ENCODE results near the gene ADORA3.
A peak's percentile ranks its signal among the peaks of the same experiment; 100 is the strongest.
"Not testable (repeated sequence)": the region's sequence is repeated elsewhere in the genome, so short reads cannot be mapped to it uniquely, and the experiment has no call there.

Gene ADORA3

GRCh38 chr1:111503585-111504060 is at the start of gene ADORA3, which contains the start of gene TMIGD3:
Gene ADORA3, minus strand, starts transcription at chr1:111503633. Its CDS starts 279 bp downstream, at chr1:111503354.
Gene TMIGD3, minus strand, starts transcription at chr1:111503633. Its CDS starts 279 bp downstream, at chr1:111503354.
- no peak for TF ChIP-seq CTCF (IDR thresholded peaks at IDR 0.05; ENCODE audit: low read depth, low read length, missing control alignments)
- in situ Hi-C loops (cut with HindIII; ENCODE audit: low sequenced_read_pairs), result no loop called here
- no peak for DNase-seq (ENCODE audit: low read depth)
- no peak within 1 kb of the TSS for H3K4me3 ChIP-seq (ENCODE audit: low read depth, low read length)

- DNase-seq (ENCODE audit: low read depth), result no peak
These were observed 49.8 kb upstream of the ADORA3 start for GRCh38 chr1:111553196-111553595.

GRCh38 chr1:111552587-111552986 is 49.2 kb upstream of the ADORA3 start:
- no peak overlapping the region for H3K4me3 ChIP-seq (ENCODE audit: low read depth, low read length)
- DNase-seq (ENCODE audit: low read depth), result no peak
- TF ChIP-seq CTCF (IDR thresholded peaks at IDR 0.05; ENCODE audit: low read depth, low read length, missing control alignments), result no peak
- in situ Hi-C loops (cut with HindIII; ENCODE audit: low sequenced_read_pairs), result no loop called here

More at GRCh38 chr1:111553196-111553595, 49.8 kb upstream of the ADORA3 start:
- H3K4me3 ChIP-seq (ENCODE audit: low read depth, low read length), result no peak overlapping the region
- in situ Hi-C loops (cut with HindIII; ENCODE audit: low sequenced_read_pairs), result no loop called here
- TF ChIP-seq CTCF (IDR thresholded peaks at IDR 0.05; ENCODE audit: low read depth, low read length, missing control alignments), result no peak

GRCh38 chr1:111551623-111552411 is 48.4 kb upstream of the ADORA3 start:
- no peak for DNase-seq (ENCODE audit: low read depth)
- in situ Hi-C loops (cut with HindIII; ENCODE audit: low sequenced_read_pairs), result no loop called here
- H3K4me3 ChIP-seq (ENCODE audit: low read depth, low read length), result no peak overlapping the region
- no peak for TF ChIP-seq CTCF (IDR thresholded peaks at IDR 0.05; ENCODE audit: low read depth, low read length, missing control alignments)

GRCh38 chr1:111547786-111548185 is 44.4 kb upstream of the ADORA3 start:
- in situ Hi-C loops (cut with HindIII; ENCODE audit: low sequenced_read_pairs); DNase-seq (ENCODE audit: low read depth): not testable (repeated sequence)

GRCh38 chr1:111542187-111542586 is 38.8 kb upstream of the ADORA3 start:
- in situ Hi-C loops (cut with HindIII; ENCODE audit: low sequenced_read_pairs), result no loop called here
- no peak overlapping the region for H3K4me3 ChIP-seq (ENCODE audit: low read depth, low read length)
- TF ChIP-seq CTCF (IDR thresholded peaks at IDR 0.05; ENCODE audit: low read depth, low read length, missing control alignments), result no peak
- no peak for DNase-seq (ENCODE audit: low read depth)

More at GRCh38 chr1:111547786-111548185, 44.4 kb upstream of the ADORA3 start:
- not testable (repeated sequence) for H3K4me3 ChIP-seq (ENCODE audit: low read depth, low read length)

GRCh38 chr1:111541721-111542120 is 38.3 kb upstream of the ADORA3 start:
- no peak for TF ChIP-seq CTCF (IDR thresholded peaks at IDR 0.05; ENCODE audit: low read depth, low read length, missing control alignments)
- peak; percentile 16 for DNase-seq (ENCODE audit: low read depth)

More at GRCh38 chr1:111541721-111542120, 38.3 kb upstream of the ADORA3 start:
- in situ Hi-C loops (cut with HindIII; ENCODE audit: low sequenced_read_pairs), result no loop called here
- H3K4me3 ChIP-seq (ENCODE audit: low read depth, low read length), result no peak overlapping the region
